HG03469 (cell line): ENCODE measurements around the gene RYR2.
"Not testable (repeated sequence)": the region's sequence is repeated elsewhere in the genome, so short reads cannot be mapped to it uniquely, and the experiment has no call there.

Source experiments
- ATAC-seq: cut with Tn5 transposase; IDR thresholded peaks from one replicate; pipeline ENCODE4 v1.9.1; 2021; ENCODE audit warnings: mild to moderate bottlenecking, moderate library complexity, moderate number of reproducible peaks; ENCODE audit not compliant: unreplicated experiment

Gene RYR2

DNA sequence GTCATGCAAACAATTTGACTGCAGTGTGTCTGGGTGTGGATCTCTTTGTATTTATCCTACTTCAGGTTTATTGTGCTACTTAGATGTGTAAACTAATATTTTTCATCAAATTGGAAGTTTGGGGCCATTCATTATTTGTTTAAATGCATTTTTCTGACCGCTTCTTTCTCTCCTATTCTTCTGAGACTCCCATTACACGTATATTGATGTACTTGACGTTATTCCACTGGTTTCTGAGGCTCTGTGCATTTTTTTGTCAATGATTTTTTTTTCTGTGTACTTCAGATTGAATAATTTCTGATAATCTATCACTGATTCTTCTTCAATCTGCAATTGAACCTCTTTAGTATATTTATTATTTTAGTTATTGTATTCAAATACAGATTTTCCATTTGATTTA, 276.8 kb downstream of the RYR2 start:
- ATAC-seq = no peak

DNA sequence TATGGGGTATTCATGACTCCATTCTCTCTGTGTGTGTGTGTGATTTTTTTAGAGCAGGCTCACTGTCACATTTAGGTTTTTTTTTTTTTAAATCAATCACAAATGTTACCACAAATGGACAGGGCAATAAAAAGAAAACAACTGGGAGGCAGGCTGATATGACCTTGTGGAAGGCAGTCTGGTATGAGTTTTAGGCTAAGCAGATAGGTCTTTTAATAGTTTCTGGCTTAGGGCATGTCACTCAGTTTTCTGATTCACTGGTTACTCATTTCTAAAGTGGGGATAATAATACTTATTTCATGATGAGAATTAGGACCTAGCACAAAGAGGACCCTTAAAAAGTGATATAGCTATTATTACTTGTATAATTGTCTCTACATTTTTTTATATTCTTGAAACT, 278.9 kb downstream of the RYR2 start:
- no peak for ATAC-seq

DNA sequence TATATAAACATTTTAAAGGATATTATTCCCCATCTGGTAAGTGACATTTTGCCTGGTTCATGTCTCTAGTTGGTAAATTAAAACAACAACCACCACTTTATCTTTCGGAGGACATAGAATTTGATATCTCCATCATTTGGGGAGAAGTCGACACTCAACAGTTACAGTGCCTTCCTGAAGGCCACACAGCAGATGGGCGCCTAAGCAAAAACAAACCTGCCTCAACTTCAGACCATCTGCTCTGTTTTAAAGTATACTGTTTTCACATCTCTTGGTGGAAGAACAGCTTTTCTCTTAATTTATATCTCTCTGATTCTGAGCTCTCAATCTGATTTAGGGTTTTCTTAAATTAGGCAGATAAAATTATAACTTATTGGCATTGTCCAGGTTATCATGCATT, 282.2 kb downstream of the RYR2 start:
- no peak for ATAC-seq

GRCh38 chr1:237327061-237327460, 285.1 kb downstream of the RYR2 start:
- ATAC-seq = no peak

DNA sequence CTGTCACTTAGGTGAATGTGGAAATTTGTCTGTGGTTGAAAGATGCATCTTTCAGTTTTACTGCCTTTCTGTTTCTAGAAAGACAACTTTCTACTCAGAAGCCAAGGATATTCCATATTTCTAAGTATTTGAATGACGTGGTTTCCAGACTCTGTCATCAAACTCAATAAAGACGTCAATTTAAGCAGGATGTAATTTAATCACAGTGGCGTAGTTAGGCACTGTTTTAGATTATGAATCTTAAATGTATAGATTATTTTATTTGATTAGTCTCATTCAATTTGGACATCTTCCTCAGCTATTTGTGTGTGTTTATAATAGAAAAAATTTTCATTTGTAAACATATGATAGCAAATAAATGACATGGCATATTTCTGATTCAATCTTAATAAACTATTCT, 298.9 kb downstream of the RYR2 start:
- no peak for ATAC-seq

DNA sequence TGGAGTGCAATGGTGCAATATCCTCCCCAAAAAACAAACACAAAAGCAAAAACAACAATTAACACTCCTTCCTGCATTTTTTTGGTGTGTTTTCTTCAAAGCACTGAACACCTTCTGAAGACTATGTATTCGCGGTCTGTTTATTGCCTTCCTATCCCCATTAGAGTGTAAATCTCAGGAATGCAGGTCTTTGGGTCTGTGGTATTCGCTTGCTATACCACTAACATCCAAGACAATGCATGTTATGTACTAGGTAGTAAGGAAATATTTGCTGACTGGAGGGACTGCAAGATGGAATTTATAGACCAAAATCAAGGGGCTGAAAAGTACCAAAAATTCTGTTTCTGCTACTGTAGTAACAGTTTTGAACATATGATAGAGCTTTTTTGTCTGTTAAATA, 299.4 kb downstream of the RYR2 start:
- ATAC-seq = no peak

- ATAC-seq = no peak
These were observed 300.7 kb downstream of the RYR2 start for GRCh38 chr1:237342730-237343129.

DNA sequence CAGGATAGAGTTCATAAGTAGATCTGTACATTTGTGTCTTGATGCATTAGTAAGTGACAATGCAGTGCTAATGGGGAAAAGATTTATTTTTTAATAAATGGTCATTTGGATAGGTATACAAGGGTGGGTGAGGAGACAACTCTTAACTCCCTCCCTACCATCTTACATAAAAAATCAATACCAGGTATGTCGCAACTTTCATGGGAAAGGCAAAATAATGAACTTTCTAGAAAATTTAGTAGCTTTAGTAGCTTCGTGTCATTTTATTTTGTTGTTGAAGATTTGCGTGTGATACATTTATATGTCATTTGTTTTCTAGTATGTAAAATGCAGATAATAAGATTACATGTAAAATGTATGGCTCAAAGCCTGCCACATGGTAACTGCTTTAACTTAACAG, 310.8 kb downstream of the RYR2 start:
- no peak for ATAC-seq

GRCh38 chr1:237353918-237354317, 311.9 kb downstream of the RYR2 start:
- ATAC-seq = no peak

DNA sequence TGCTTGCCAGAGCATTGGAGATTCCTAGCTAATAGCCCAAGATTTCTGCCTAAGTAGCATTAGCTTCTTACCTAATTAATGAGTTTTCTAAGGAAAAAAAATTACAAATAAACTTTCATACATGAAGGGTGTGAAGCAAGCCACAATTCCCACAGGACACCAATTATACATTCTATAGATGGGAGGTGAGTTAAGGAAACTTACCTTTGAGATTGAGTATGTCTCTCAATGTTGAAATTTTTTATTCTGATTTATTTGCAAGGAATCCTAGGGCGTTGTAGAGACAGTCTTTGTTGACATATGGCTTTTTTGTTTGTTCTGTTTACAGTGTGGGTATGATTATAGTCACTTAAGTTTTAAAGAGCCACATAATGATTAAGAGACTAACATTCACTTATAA, 313.0 kb downstream of the RYR2 start:
- no peak for ATAC-seq

DNA sequence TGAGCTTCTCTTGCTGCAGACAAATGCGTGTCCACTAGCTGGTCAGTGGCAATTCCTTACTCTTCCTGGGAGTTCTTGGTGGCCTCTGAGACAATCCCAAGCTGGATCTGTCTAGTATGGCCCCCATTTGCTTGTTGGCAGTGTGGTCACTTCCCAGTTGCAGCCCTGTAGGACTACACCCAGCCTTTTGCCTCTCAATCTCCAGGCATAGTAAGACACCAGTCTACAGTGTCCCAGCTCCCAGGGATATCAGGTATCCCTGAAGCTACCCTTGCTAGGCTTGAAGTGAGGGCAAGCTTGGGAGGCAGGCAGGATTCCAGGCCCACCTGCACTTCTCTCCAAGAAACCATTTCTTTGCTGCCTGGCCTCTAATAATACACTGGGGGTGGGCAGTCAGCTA, 316.6 kb downstream of the RYR2 start:
- ATAC-seq = no peak

- ATAC-seq = no peak
These were observed 325.8 kb downstream of the RYR2 start for GRCh38 chr1:237367758-237368157.

GRCh38 chr1:237371477-237371876, 329.5 kb downstream of the RYR2 start:
- not testable (repeated sequence) for ATAC-seq

- ATAC-seq = no peak
These were observed 341.8 kb downstream of the RYR2 start for GRCh38 chr1:237383791-237384190.

DNA sequence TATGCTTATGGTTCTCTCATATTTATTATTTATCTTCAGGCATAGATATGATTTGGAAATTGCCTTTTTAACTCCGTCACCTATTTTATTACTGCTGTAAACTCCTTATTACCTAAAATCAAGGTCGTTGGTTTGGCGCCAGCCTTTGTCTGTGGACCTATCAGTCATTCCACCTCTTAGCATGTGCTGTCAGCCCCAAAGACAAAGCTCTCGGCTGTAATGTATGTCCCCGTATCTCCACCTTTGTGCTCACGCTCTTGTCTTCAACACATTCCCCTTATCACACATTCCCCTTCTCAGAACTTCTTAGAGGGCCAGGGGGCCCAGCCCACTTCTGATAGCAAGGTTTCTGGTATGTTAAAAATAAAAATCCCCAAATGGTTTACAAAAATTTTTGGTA, 342.2 kb downstream of the RYR2 start:
- no peak for ATAC-seq

DNA sequence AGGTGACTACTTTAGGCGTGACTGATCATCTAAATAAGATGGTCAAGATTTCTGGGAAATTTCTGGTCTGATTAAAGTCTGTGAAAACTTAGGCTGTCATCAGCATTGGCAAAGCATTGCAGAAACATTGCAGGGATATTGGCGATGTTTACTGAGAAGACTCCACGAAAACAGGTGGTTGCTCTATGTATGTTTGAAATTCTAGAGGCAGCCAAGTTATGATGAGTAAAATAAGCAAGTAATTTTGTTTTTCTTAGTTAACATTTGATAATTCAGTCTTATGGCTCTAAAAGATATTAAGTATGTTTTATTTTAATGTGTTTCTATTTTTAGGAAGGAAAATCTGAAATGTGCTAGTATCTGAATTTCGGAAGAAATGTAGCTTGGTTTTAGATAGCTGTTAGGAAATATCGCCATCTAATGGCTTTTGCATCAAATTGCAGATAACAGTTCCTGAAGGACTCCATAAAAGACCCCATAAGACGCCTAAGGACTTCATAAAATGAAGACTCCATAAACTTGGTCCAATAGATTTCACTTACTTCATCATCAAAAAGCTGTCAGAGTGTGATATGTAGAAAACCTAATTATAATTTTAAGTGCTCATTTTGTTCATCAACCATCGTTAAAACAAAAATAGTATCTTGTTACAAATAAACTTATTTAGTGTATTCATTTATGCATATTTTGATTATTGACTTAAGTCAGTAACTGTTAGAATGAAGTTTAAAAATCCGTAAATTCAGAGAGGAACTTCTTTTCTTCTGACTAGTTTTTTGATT, 344.6 kb downstream of the RYR2 start:
- no peak for ATAC-seq

DNA sequence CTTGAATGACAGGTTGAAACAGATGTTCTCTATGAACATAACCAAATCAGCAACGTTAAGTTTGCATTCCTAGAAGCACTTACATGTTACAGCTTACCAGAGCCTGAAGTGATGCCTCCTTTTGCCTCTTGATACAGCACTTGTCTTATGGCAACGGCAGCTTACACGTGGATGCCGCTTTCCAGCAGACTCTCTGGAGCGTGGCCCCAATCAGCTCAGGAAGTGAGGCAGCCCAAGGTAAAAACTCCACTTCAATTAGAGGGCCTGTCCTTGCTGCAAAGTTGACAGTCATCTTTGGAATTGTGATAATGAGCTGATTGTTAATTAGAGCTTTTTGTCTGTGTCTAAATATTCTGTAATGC, 345.1 kb downstream of the RYR2 start:
- ATAC-seq = no peak

DNA sequence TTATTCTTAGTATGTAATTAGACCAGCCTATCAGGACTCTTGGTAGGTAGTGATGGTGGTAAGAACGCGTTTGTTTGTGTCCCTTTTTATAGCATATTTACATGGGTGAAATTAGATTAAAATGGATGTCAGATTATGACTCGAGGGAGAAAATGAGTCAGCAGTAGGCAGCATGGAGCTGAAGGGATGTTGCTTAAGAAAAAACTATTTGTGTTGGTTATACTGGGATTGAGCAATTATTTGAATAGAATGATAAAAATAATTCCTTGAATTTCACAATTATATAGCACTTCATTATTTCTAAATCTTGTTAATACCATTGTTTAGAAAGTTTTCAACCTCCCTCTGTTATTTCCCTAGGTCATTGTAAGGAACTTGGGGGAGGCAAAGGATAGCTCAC, 348.8 kb downstream of the RYR2 start:
- no peak for ATAC-seq

- ATAC-seq = no peak
These were observed 351.6 kb downstream of the RYR2 start for GRCh38 chr1:237393632-237394031.

- no peak for ATAC-seq
These were observed 352.3 kb downstream of the RYR2 start for GRCh38 chr1:237394281-237394680.

GRCh38 chr1:237396426-237396825, 354.4 kb downstream of the RYR2 start:
- no peak for ATAC-seq

GRCh38 chr1:237398751-237399150, 356.8 kb downstream of the RYR2 start:
- no peak for ATAC-seq

DNA sequence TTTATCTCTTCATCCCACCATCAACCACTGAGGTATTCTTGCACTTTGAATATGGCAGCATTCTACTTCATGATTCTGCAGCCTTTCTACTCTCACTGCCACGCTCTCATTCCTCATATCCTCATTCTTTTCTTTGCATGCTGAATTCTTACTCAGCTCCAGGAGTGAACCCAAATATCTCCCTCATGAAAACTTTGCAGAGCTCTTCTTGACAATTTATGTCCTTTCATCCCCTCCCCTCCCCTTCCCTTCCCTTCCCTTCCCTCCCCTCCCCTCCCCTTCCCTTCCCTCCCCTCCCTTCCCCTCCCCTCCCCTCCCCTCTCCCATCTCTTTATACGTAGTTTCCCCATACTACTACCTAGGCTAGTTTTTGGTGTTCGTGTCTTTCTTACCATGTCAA, 363.9 kb downstream of the RYR2 start:
- no peak for ATAC-seq
